HG03045 (cell line): ENCODE measurements around the gene FGF8.

Experiments used
- ATAC-seq: cut with Tn5 transposase; IDR thresholded peaks from one replicate; pipeline ENCODE4 v1.9.1; 2021; ENCODE audit warnings: mild to moderate bottlenecking, moderate library complexity; ENCODE audit not compliant: unreplicated experiment

Gene FGF8

DNA sequence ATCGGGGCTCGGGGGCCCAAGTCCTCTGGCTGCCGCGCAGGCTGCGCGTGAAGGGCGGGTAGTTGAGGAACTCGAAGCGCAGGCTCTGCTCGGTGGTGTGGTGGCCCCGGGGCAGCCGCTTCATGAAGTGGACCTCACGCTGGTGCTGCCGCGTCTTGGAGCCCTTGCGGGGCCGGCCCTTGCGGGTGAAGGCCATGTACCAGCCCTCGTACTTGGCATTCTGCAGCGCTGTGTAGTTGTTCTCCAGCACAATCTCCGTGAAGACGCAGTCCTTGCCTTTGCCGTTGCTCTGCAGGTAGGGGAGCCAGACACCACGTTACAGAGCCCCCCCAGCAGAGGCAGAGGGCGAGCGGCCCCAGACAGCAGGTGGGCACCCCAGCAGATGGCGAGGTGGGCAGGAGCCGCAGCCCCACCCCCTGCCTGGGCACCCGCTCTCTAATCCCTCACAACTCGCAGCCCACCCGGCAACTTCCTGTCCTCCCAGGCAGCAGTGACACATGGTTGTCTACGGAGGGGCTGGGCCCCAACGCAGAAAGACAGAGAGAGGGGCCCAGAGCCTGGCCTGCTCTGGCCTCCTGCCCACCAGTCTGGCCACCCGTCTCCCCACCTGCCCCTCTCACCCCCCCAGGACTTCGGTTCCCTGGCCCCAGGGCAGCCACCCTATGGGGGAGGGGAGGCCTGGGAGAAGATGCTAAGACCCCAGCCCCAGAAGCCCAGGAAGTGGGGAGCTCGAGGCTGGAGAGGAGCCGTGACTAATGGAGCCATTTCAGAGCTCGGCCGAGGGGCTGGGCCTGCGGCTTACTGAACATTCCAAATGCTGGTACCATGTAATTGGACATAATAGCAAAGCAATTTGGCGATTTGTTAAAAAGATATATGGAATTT, 5.3 kb downstream of the FGF8 start:
- no peak for ATAC-seq

DNA sequence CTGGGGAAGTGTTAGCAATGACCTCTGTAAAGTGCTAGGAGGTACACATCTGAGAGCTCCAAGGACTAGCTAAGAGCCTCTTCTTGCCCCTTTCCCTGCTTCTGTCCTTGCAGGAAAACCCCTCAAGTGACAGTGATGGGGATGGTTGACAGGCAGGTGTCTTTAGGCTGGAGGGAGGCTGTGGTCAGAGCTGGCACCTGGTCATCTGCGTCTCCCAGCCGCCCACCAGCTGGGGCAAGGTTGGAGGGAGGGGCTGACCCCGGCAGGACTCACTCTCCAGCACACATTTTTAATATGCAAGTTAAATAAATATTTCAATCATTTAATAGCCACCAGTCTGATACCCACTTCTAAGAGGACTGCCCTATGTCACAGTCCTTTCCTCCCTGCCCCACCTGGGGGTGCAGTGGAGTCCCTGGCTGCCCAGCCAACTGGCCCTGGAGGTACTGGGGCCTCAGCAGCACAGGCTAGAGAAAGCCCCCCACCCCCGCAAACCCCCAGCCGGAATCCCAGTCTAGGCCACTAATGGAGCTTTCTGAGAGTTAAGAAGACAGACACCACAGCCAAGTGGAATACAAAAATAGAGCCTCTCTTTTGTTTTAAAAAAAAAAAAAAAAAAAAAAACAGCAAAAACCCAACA, 6.3 kb downstream of the FGF8 start:
- ATAC-seq: no peak

DNA sequence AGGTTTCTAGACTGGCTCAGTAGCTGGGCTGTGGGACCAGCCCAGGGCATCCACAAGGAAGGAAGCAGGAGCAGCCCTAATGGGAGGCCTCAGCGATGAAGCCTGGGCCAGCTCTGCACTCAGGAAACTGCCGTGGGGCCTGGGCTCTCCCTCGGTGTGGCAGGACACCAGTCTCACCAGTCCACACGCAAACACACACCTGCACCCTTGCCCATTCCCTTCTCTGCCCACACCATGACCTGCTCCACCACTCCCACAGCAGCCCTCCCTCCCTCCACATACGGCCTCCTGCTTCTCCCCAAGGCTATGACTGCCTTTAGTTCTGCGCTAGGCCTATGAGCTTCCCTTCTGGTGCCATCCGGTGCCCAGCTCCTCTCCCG, 7.1 kb downstream of the FGF8 start:
- no peak for ATAC-seq

DNA sequence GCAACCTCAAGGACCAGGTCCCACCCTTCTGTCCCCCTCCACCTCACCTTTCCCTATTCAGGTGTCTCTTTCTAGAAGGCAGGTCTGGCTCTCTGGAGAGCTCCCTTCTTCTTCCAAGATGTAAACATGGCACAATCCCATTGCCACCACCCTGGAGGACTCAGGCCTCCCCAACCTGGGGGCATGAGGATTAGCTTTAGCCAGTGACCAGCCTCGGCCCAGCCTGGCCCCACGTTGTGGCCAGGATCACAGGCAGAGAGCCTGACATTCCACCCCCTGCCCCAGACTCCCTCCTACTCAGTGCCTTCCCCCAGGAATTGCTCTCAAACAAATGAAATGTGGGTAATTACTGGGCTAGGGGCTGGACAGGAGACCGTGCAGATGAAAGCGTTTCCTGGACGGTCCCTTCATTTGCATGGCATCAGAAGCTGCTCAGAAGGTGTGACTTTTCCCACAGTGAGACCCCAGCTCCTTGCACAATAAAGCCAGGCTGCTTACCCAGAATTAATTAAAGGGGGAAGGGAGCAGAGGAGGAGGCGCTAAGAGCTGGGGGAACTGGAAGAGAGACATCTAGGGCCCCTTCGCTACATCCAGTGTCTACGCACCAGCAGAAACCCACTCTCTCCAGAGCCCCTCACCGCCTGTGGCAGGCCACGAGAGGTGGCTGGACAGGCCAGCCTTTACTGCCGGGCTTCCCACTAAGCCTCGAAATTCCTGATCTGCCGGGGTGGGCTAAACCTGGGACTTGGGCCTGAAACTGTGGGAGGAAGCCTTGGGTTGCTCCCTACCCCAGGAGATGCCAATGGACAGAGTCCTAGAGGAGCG, 7.7 kb downstream of the FGF8 start:
- no peak for ATAC-seq

- no peak for ATAC-seq
Measured at GRCh38 chr10:101767600-101767945, 8.3 kb downstream of the FGF8 start.

- no peak for ATAC-seq
Measured at GRCh38 chr10:101766753-101767599, 8.9 kb downstream of the FGF8 start.

DNA sequence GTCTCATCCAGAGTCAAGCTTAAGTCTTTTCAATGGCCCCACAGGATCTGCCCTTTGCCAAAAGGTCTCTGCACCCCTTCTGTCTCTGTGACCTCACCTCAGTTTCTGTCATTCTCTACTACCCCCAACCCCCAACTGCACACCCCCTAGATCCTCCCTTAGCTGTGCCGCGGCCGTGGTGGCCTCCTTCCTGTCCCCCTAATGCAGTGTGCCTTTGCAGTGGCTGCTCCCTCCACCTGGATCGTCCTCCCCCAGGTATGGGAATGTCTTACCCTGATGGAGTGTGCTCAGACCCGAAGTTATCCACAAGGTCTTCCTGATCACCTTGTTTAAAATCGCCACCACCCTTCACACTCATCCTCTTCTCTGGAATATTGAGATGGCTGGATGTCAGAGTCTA, 9.6 kb downstream of the FGF8 start:
- ATAC-seq: no peak

DNA sequence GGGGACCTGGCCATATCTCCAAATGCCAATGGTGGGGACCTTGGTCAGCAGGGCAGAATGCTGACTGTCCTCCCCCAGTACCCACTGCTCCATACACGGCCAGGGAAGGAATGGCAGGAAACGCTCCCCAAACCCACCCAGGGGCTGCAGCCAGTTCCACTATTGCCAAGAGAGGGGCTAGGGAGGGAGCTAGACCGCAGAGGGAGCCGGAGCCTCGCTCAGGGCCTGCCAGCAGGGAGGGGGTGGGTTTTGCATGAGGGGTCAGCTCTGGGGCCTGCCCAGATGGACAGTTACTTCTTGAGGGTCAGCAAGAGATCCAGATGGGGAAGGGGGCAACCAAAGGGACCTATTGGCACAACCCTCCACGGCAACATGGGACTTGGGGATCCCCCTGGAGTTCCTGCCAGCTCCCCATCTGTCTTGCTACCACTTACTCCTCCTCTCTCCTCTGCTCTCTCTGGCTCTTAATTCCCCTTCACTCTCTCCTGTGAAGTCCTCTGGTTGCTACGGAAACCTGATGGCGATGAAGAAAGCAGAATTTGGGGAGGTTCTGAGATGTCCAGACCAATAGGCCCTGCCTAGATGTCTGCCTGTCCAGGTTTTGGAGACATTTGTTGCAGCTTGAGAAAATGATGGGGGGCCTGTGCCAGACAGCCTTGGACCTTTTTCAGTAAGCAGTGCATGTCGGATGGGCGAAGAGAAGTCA, 12.6 kb downstream of the FGF8 start:
- no peak for ATAC-seq

- no peak for ATAC-seq
Measured at GRCh38 chr10:101762736-101763135, 13.2 kb downstream of the FGF8 start.

- ATAC-seq: no peak
Measured at GRCh38 chr10:101761226-101761625, 14.7 kb downstream of the FGF8 start.

- no peak for ATAC-seq
Measured at GRCh38 chr10:101760510-101760909, 15.4 kb downstream of the FGF8 start.

- ATAC-seq: no peak
Measured at GRCh38 chr10:101759309-101760247, 16.3 kb downstream of the FGF8 start.

- ATAC-seq: no peak
Measured at GRCh38 chr10:101758858-101759257, 17.1 kb downstream of the FGF8 start.

DNA sequence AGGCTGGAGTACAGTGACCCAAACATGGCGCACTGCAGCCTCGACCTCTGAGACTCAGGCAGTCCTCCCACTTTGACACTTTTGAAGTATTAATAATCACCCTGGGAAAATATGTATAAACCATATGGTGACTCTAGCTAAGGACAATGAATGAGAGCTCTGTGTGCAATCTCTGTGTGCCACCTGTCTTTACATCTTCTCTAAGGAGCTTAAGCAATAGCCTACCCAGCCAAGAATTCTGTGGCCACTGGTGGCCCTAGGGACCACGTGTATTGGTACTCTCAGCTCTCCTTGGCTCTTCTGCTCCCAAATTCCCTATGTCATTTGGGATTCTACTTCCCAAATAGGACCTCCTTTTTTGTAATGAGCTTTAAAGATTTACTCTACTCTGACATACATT, 23.7 kb downstream of the FGF8 start:
- no peak for ATAC-seq

- no peak for ATAC-seq
Measured at GRCh38 chr10:101749047-101750016, 26.6 kb downstream of the FGF8 start.

GRCh38 chr10:101748496-101748895, 27.4 kb downstream of the FGF8 start:
- ATAC-seq: no peak

- ATAC-seq: no peak
Measured at GRCh38 chr10:101745074-101745696, 30.7 kb downstream of the FGF8 start.
